ENCODE measurements around the gene DENND1B. TPM values are rescaled to one million over a fixed set of nuclear protein-coding genes. Genes with fewer than 3 reads are reported as not detected.
A peak's percentile ranks its signal among the peaks of the same experiment; 100 is the strongest.

DENND1B gene
- total and polyA plus RNA-seq, 4 experiments from 2014 or later = 12.5 to 26.3 (median 22.5) TPM

GRCh38 chr1:197807216-197807615 lies 31.9 kb upstream of the DENND1B start:
- Histone ChIP-seq H3K27ac (ENCODE audit: low read depth, low read length) (no peak overlapping the region), H3K36me3 (ENCODE audit: insufficient read depth, low read length) (no peaks in the 10 kb centered on the region), H3K9me3 (ENCODE audit: control insufficient read depth in 1 of 2, low read length in 2 of 2) (no peaks in the 10 kb centered on the region), H3K27me3 (ENCODE audit: insufficient read depth, low read length) (no peaks in the 10 kb centered on the region), H3K4me1 (ENCODE audit: insufficient read depth, low read length) (no peaks in the 10 kb centered on the region), H3K4me3 (ENCODE audit: low read length in 2 of 2) (no peak overlapping the region)
- Mint-ChIP-seq H3K27me3 (peaks cover 0 to 1% of the 10 kb centered on the region in 2 donors), H3K4me1 (no peaks in the 10 kb centered on the region), H3K36me3 (no peaks in the 10 kb centered on the region), H3K9me3 (peaks cover 0 to 4% (median 0%) of the 10 kb centered on the region in 8 donors), H3K27ac (no peak overlapping the region), H3K4me3 (peak overlapping the region in 1 of 8 donors; percentile 21)
- ChIA-PET CTCF (ENCODE audit: partially characterized antibody) (no interaction called here), POLR2A (ENCODE audit: partially characterized antibody) (no interaction called here)
- intact Hi-C loops (cut with micrococcal nuclease) = no loop called here
- no peak for DNase-seq

- ChIA-PET POLR2A (ENCODE audit: partially characterized antibody) (no interaction called here), CTCF (ENCODE audit: partially characterized antibody) (no interaction called here)
- Histone ChIP-seq H3K4me3 (ENCODE audit: low read length in 2 of 2) (no peak overlapping the region), H3K9me3 (ENCODE audit: control insufficient read depth in 1 of 2, low read length in 2 of 2) (no peaks in the 10 kb centered on the region), H3K27ac (ENCODE audit: low read depth, low read length) (no peak overlapping the region), H3K4me1 (ENCODE audit: insufficient read depth, low read length) (no peaks in the 10 kb centered on the region), H3K27me3 (ENCODE audit: insufficient read depth, low read length) (no peaks in the 10 kb centered on the region), H3K36me3 (ENCODE audit: insufficient read depth, low read length) (no peaks in the 10 kb centered on the region)
- intact Hi-C loops (cut with micrococcal nuclease) = no loop called here
- Mint-ChIP-seq H3K36me3 (no peaks in the 10 kb centered on the region), H3K4me3 (no peak overlapping the region), H3K9me3 (peaks cover 0 to 4% (median 0%) of the 10 kb centered on the region in 8 donors), H3K27me3 (peaks cover 0 to 1% of the 10 kb centered on the region in 2 donors), H3K27ac (no peak overlapping the region), H3K4me1 (no peaks in the 10 kb centered on the region)
- DNase-seq = no peak
Measured at GRCh38 chr1:197806718-197807117, 31.4 kb upstream of the DENND1B start.

- H3K4me3 ChIP-seq (ENCODE audit: low read length in 2 of 2) = no peak overlapping the region
- H3K36me3 ChIP-seq (ENCODE audit: insufficient read depth, low read length) = no peaks in the 10 kb centered on the region
- peaks cover 0 to 11% of the 10 kb centered on the region in 2 donors for H3K9me3 ChIP-seq (ENCODE audit: control insufficient read depth in 1 of 2, low read length in 2 of 2)
- no peaks in the 10 kb centered on the region for H3K27me3 Mint-ChIP-seq
- ChIA-PET CTCF (ENCODE audit: partially characterized antibody) (no interaction called here), POLR2A (ENCODE audit: partially characterized antibody) (no interaction called here)
- H3K9me3 Mint-ChIP-seq = peaks cover 0 to 29% (median 21%) of the 10 kb centered on the region in 8 donors
- H3K4me3 Mint-ChIP-seq = no peak overlapping the region
- H3K27ac ChIP-seq (ENCODE audit: low read depth, low read length) = no peak overlapping the region
- H3K27me3 ChIP-seq (ENCODE audit: insufficient read depth, low read length) = no peaks in the 10 kb centered on the region
- DNase-seq = no peak
- H3K4me1 ChIP-seq (ENCODE audit: insufficient read depth, low read length) = no peaks in the 10 kb centered on the region
- no peaks in the 10 kb centered on the region for H3K4me1 Mint-ChIP-seq
- intact Hi-C loops (cut with micrococcal nuclease) = no loop called here
- H3K27ac Mint-ChIP-seq = no peak overlapping the region
- peaks cover 9 to 15% of the 10 kb centered on the region in 2 donors for H3K36me3 Mint-ChIP-seq
Measured at GRCh38 chr1:197801684-197802083, 26.4 kb upstream of the DENND1B start.

- Histone ChIP-seq H3K27me3 (ENCODE audit: insufficient read depth, low read length) (no peaks in the 10 kb centered on the region), H3K4me1 (ENCODE audit: insufficient read depth, low read length) (no peaks in the 10 kb centered on the region), H3K36me3 (ENCODE audit: insufficient read depth, low read length) (no peaks in the 10 kb centered on the region), H3K4me3 (ENCODE audit: low read length in 2 of 2) (no peak overlapping the region), H3K9me3 (ENCODE audit: control insufficient read depth in 1 of 2, low read length in 2 of 2) (peaks cover 0 to 15% of the 10 kb centered on the region in 2 donors), H3K27ac (ENCODE audit: low read depth, low read length) (no peak overlapping the region)
- DNase-seq = no peak
- intact Hi-C loops (cut with micrococcal nuclease) = no loop called here
- H3K27ac Mint-ChIP-seq = no peak overlapping the region
- H3K9me3 Mint-ChIP-seq = peaks cover 2 to 32% (median 27%) of the 10 kb centered on the region in 8 donors
- ChIA-PET CTCF (ENCODE audit: partially characterized antibody) (no interaction called here), POLR2A (ENCODE audit: partially characterized antibody) (no interaction called here)
- no peaks in the 10 kb centered on the region for H3K27me3 Mint-ChIP-seq
- H3K4me3 Mint-ChIP-seq = no peak overlapping the region
- no peaks in the 10 kb centered on the region for H3K4me1 Mint-ChIP-seq
- H3K36me3 Mint-ChIP-seq = peaks cover 15 to 21% of the 10 kb centered on the region in 2 donors
Measured at GRCh38 chr1:197801111-197801482, 25.8 kb upstream of the DENND1B start.

GRCh38 chr1:197800379-197801110 lies 25.3 kb upstream of the DENND1B start:
- no peak overlapping the region for H3K4me3 ChIP-seq (ENCODE audit: low read length in 2 of 2)
- H3K36me3 Mint-ChIP-seq = peaks cover 21 to 24% of the 10 kb centered on the region in 2 donors
- no peaks in the 10 kb centered on the region for H3K36me3 ChIP-seq (ENCODE audit: insufficient read depth, low read length)
- no peaks in the 10 kb centered on the region for H3K4me1 ChIP-seq (ENCODE audit: insufficient read depth, low read length)
- ChIA-PET CTCF (ENCODE audit: partially characterized antibody) (interaction anchor here (0.6 kb wide), 1 partner anchor 14 kb away, joined by 3 read pairs; no protein-coding TSS in a partner anchor), POLR2A (ENCODE audit: partially characterized antibody) (no interaction called here)
- no peak overlapping the region for H3K4me3 Mint-ChIP-seq
- no peaks in the 10 kb centered on the region for H3K27me3 Mint-ChIP-seq
- H3K27ac Mint-ChIP-seq = no peak overlapping the region
- peaks cover 2 to 37% (median 33%) of the 10 kb centered on the region in 8 donors for H3K9me3 Mint-ChIP-seq
- intact Hi-C loops (cut with micrococcal nuclease) = no loop called here
- DNase-seq = no peak
- no peaks in the 10 kb centered on the region for H3K27me3 ChIP-seq (ENCODE audit: insufficient read depth, low read length)
- H3K9me3 ChIP-seq (ENCODE audit: control insufficient read depth in 1 of 2, low read length in 2 of 2) = peaks cover 0 to 15% of the 10 kb centered on the region in 2 donors
- no peaks in the 10 kb centered on the region for H3K4me1 Mint-ChIP-seq
- no peak overlapping the region for H3K27ac ChIP-seq (ENCODE audit: low read depth, low read length)

GRCh38 chr1:197799271-197799670 lies 24.0 kb upstream of the DENND1B start:
- Mint-ChIP-seq H3K27ac (no peak overlapping the region), H3K27me3 (no peaks in the 10 kb centered on the region)
- POLR2A ChIA-PET (ENCODE audit: partially characterized antibody) = no interaction called here

GRCh38 chr1:197798492-197798891 lies 23.2 kb upstream of the DENND1B start:
- CTCF ChIA-PET (ENCODE audit: partially characterized antibody) = no interaction called here

More at GRCh38 chr1:197799271-197799670, 24.0 kb upstream of the DENND1B start:
- DNase-seq = no peak
- H3K36me3 ChIP-seq (ENCODE audit: insufficient read depth, low read length) = no peaks in the 10 kb centered on the region
- peaks cover 23 to 24% of the 10 kb centered on the region in 2 donors for H3K36me3 Mint-ChIP-seq
- CTCF ChIA-PET (ENCODE audit: partially characterized antibody) = no interaction called here
- H3K4me1 ChIP-seq (ENCODE audit: insufficient read depth, low read length) = no peaks in the 10 kb centered on the region
- H3K27ac ChIP-seq (ENCODE audit: low read depth, low read length) = no peak overlapping the region
- no peaks in the 10 kb centered on the region for H3K27me3 ChIP-seq (ENCODE audit: insufficient read depth, low read length)
- H3K9me3 Mint-ChIP-seq = peaks cover 2 to 44% (median 36%) of the 10 kb centered on the region in 8 donors
- no peak overlapping the region for H3K4me3 ChIP-seq (ENCODE audit: low read length in 2 of 2)
- peaks cover 0 to 15% of the 10 kb centered on the region in 2 donors for H3K9me3 ChIP-seq (ENCODE audit: control insufficient read depth in 1 of 2, low read length in 2 of 2)
- H3K4me3 Mint-ChIP-seq = no peak overlapping the region
- intact Hi-C loops (cut with micrococcal nuclease) = no loop called here
- H3K4me1 Mint-ChIP-seq = no peaks in the 10 kb centered on the region

More at GRCh38 chr1:197798492-197798891, 23.2 kb upstream of the DENND1B start:
- H3K9me3 Mint-ChIP-seq = peaks cover 2 to 44% (median 36%) of the 10 kb centered on the region in 8 donors
- no peaks in the 10 kb centered on the region for H3K27me3 Mint-ChIP-seq
- Histone ChIP-seq H3K9me3 (ENCODE audit: control insufficient read depth in 1 of 2, low read length in 2 of 2) (peaks cover 0 to 15% of the 10 kb centered on the region in 2 donors), H3K36me3 (ENCODE audit: insufficient read depth, low read length) (no peaks in the 10 kb centered on the region), H3K27ac (ENCODE audit: low read depth, low read length) (no peak overlapping the region), H3K27me3 (ENCODE audit: insufficient read depth, low read length) (no peaks in the 10 kb centered on the region), H3K4me3 (ENCODE audit: low read length in 2 of 2) (no peak overlapping the region), H3K4me1 (ENCODE audit: insufficient read depth, low read length) (no peaks in the 10 kb centered on the region)
- no peaks in the 10 kb centered on the region for H3K4me1 Mint-ChIP-seq
- H3K4me3 Mint-ChIP-seq = no peak overlapping the region
- POLR2A ChIA-PET (ENCODE audit: partially characterized antibody) = no interaction called here
- intact Hi-C loops (cut with micrococcal nuclease) = no loop called here
- peak overlapping the region in 1 of 7 donors; percentile 30 for H3K27ac Mint-ChIP-seq
- peaks cover 23 to 24% of the 10 kb centered on the region in 2 donors for H3K36me3 Mint-ChIP-seq
- DNase-seq = no peak
